NCI-H1436 treated with DMSO at 0.1 percent for 48 hours (cell line): ENCODE results near the gene RAD9A.

Source experiments
- DNase-seq: peaks from one replicate; lab custom pipeline; 2025; lab: John Stamatoyannopoulos, UW

The RAD9A gene

GRCh38 chr11:67375320-67376055, 16.3 kb upstream of the RAD9A start:
- DNase-seq: no peak

GRCh38 chr11:67376063-67376820, 15.5 kb upstream of the RAD9A start:
- DNase-seq: no peak

GRCh38 chr11:67376873-67377808, 14.6 kb upstream of the RAD9A start:
- DNase-seq: no peak

GRCh38 chr11:67378544-67378943, 13.2 kb upstream of the RAD9A start:
- DNase-seq: no peak

GRCh38 chr11:67379061-67380058, 12.4 kb upstream of the RAD9A start:
- DNase-seq: no peak

GRCh38 chr11:67381244-67381972, 10.4 kb upstream of the RAD9A start:
- no peak for DNase-seq

GRCh38 chr11:67382276-67383136, 9.3 kb upstream of the RAD9A start:
- DNase-seq: no peak

GRCh38 chr11:67384851-67385366, 6.9 kb upstream of the RAD9A start:
- DNase-seq: no peak

GRCh38 chr11:67387069-67387468, 4.7 kb upstream of the RAD9A start:
- no peak for DNase-seq

GRCh38 chr11:67387518-67387917, 4.3 kb upstream of the RAD9A start:
- no peak for DNase-seq

GRCh38 chr11:67389477-67389876, 2.3 kb upstream of the RAD9A start:
- no peak for DNase-seq

GRCh38 chr11:67390947-67391303, 861 bp upstream of the RAD9A start:
- DNase-seq: no peak

GRCh38 chr11:67392183-67392715, 463 bp downstream of the RAD9A start:
- DNase-seq: no peak

GRCh38 chr11:67393437-67393836, 1.7 kb downstream of the RAD9A start:
- no peak for DNase-seq

GRCh38 chr11:67393990-67394389, 2.2 kb downstream of the RAD9A start:
- DNase-seq: no peak

GRCh38 chr11:67395555-67396258, 3.9 kb downstream of the RAD9A start:
- DNase-seq: no peak

GRCh38 chr11:67396259-67396581, 4.4 kb downstream of the RAD9A start:
- no peak for DNase-seq

- DNase-seq: no peak
Observed at GRCh38 chr11:67396587-67397389, 5.0 kb downstream of the RAD9A start.
